ENCODE measurements around the gene LAMB1. TPM values are rescaled to one million over a fixed set of nuclear protein-coding genes. Genes with fewer than 3 reads are reported as not detected.
A peak's percentile ranks its signal among the peaks of the same experiment; 100 is the strongest.
"Not testable (repeated sequence)": the region's sequence is repeated elsewhere in the genome, so short reads cannot be mapped to it uniquely, and the experiment has no call there.

LAMB1 gene
- total RNA-seq, 2 donors from 2014 or later = 91.6 to 130 TPM

DNA sequence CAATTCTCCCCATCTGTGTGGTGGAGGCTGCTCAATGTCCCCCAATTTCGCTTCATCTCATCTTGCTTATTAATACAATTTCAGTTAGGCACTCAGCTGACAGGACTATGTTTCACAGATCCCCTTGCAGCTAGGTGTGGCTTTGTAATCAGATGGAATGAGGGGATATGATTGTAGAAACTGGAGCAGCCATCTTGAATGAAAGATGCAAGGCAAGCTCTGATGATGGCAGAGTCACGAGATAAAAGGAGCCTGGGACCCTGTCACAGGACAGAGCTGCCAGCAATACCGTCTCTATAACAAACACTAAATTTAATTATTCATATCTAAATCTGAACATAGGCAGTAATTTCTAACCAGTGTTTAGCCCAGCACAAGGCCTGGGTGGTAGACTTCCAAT is 113.0 kb downstream of the LAMB1 start:
- Histone ChIP-seq H3K27ac (peak overlapping the region in 2 of 4 donors; percentile 90 to 97), H3K27me3 (no peaks in the 10 kb centered on the region), H3K36me3 (replicated peaks in 1 of 2; ENCODE audit: insufficient read depth in 1 of 2, low read depth in 2 of 2) (no peaks in the 10 kb centered on the region), H3K9me3 (no peaks in the 10 kb centered on the region), H3K4me3 (no peak overlapping the region), H3K4me1 (peaks cover 25% of the 10 kb centered on the region)
- intact Hi-C loops (cut with DNase I) = no loop called here
- DNase-seq (no peak), ATAC-seq (no peak)
- 46 to 81% methylated on average over 3 of the region's 3 CpGs for WGBS, 2 donors
- TF ChIP-seq, protein P1, sequence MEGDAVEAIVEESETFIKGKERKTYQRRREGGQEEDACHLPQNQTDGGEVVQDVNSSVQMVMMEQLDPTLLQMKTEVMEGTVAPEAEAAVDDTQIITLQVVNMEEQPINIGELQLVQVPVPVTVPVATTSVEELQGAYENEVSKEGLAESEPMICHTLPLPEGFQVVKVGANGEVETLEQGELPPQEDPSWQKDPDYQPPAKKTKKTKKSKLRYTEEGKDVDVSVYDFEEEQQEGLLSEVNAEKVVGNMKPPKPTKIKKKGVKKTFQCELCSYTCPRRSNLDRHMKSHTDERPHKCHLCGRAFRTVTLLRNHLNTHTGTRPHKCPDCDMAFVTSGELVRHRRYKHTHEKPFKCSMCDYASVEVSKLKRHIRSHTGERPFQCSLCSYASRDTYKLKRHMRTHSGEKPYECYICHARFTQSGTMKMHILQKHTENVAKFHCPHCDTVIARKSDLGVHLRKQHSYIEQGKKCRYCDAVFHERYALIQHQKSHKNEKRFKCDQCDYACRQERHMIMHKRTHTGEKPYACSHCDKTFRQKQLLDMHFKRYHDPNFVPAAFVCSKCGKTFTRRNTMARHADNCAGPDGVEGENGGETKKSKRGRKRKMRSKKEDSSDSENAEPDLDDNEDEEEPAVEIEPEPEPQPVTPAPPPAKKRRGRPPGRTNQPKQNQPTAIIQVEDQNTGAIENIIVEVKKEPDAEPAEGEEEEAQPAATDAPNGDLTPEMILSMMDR (IDR thresholded peaks at IDR 0.05) = no peak
- no peak for TF ChIP-seq POLR2A (IDR thresholded peaks at IDR 0.05)

DNA sequence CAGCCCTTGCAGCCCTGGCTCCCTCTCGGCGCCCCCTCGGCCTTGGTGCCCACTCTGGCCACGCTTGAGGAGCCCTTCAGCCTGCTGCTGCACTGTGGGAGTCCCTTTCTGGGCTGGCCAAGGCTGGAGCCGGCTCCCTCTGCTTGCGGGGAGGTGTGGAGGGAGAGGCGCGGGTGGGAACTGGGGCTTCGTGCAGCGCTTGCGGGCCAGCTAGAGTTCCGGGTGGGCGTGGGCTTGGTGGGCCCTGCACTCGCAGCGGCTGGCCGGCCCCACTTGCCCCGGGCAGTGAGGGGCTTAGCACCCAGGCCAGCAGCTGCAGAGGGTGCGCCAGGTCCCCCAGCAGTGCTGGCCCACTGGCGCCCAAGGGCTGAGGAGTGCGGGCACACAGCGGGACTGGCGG is 115.1 kb downstream of the LAMB1 start:
- H3K4me3 ChIP-seq; H3K36me3 ChIP-seq (replicated peaks in 1 of 2; ENCODE audit: insufficient read depth in 1 of 2, low read depth in 2 of 2); ATAC-seq; H3K27ac ChIP-seq; H3K9me3 ChIP-seq; DNase-seq; H3K27me3 ChIP-seq; intact Hi-C loops (cut with DNase I): not testable (repeated sequence)
- peaks cover 16% of the 10 kb centered on the region for H3K4me1 ChIP-seq
- 89 to 90% methylated on average over 4 to 21 of the region's 22 CpGs for WGBS, 2 donors

DNA sequence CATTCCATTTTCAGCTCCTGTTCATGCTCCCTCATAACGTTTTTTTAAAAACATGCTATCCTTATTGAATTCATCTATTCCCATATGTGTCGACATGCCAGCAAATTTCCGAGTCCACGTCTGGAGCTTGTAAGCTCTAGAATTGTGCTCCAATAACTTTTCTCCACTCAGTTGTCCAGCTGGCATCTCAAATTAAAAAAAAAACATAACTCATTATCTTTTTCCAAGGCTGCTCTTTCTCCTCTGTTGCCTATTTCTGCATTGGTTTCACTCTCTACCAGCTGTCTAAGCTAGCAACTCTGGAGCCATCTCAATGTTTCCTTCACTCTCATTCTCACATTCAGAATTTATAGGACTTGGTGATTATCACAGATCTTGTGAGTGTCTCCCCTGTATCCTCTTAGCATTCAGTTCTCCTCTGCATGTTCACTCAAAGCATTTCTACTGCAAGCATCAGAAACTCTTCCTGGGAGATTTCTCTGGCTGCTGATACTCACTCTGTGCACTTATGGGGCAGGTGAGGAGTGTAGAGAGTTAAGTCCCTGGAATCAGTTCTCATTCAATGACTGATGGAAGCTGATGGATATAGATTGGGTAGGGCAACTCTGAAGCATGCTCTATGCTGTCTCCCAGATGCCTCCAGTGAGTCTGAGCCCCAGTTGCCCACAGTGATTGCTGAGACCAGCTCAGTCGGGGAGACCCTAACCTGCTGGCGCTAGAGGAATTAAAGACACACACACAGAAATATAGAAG is 118.7 kb downstream of the LAMB1 start:
- Histone ChIP-seq H3K27ac (no peak overlapping the region), H3K36me3 (replicated peaks in 1 of 2; ENCODE audit: insufficient read depth in 1 of 2, low read depth in 2 of 2) (no peaks in the 10 kb centered on the region), H3K4me3 (no peak overlapping the region), H3K9me3 (no peaks in the 10 kb centered on the region), H3K27me3 (no peaks in the 10 kb centered on the region), H3K4me1 (peaks cover 2% of the 10 kb centered on the region)
- no peak for ATAC-seq
- TF ChIP-seq, protein P1 (IDR thresholded peaks at IDR 0.05) = no peak
- intact Hi-C loops (cut with DNase I) = no loop called here
- WGBS, 2 donors = 60 to 71% methylated on average over 6 of the region's 6 CpGs
- no peak for DNase-seq

DNA sequence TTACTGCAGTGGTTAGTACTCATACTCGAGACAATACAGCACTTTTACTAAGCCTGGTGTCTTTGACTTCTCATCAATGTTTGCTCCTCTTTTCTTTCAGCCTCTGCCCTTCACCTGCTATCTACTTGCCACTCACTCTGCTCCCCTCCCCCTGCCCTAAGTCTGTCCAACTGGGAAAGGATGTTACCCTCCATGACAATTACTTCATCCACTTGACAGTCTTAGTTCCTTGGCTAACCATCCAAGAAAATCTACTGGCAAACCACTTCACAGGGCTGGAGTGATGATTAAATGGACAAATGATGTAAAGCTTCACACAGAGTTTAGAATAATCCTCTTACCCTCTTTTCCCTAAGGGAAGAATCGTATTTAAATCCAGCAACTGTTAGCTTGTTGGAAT is 120.2 kb downstream of the LAMB1 start:
- Histone ChIP-seq H3K27me3 (no peaks in the 10 kb centered on the region), H3K27ac (no peak overlapping the region), H3K4me1 (peaks cover 4% of the 10 kb centered on the region), H3K9me3 (no peaks in the 10 kb centered on the region), H3K36me3 (replicated peaks in 1 of 2; ENCODE audit: insufficient read depth in 1 of 2, low read depth in 2 of 2) (no peaks in the 10 kb centered on the region), H3K4me3 (no peak overlapping the region)
- intact Hi-C loops (cut with DNase I) = no loop called here
- no peak for DNase-seq
- TF ChIP-seq, protein P1 (IDR thresholded peaks at IDR 0.05) = no peak
- no peak for TF ChIP-seq POLR2A (IDR thresholded peaks at IDR 0.05)
- 51 to 71% methylated on average over 2 of the region's 2 CpGs for WGBS, 2 donors
- no peak for ATAC-seq

DNA sequence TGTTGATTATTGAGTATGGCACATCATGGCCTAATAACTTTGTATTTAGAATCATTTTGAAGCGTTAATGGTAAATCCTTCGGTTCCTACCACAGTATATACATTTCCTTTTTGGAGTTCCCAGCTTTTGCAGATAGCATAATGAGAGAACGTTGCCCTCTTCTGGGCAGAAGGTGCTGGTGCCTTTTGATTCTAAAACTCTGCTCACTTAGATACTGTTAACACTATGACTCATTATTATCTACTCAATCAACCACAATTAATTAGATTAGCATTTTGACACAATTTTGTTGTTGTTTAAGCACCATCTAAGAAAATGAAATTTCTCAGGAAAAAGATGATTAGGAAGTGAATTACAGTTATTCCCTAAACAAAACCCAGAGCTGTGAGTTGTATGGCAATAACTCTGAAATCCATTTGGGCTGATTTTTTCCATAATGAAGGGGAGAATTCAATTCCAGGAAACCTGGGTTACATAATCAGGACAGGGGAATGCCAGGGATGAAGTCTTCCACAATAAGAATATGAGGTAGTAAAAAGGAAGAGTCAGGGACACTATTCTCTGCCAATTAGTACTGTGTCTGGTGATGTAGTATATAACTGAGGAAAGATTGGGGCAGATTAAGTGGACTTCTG is 123.4 kb downstream of the LAMB1 start:
- intact Hi-C loops (cut with DNase I) = no loop called here
- no peaks in the 10 kb centered on the region for H3K9me3 ChIP-seq
- no peak overlapping the region for H3K4me3 ChIP-seq
- no peak overlapping the region for H3K27ac ChIP-seq
- peak; percentile 85 for ATAC-seq
- no peaks in the 10 kb centered on the region for H3K27me3 ChIP-seq
- H3K36me3 ChIP-seq (replicated peaks in 1 of 2; ENCODE audit: insufficient read depth in 1 of 2, low read depth in 2 of 2) = no peaks in the 10 kb centered on the region
- DNase-seq = peak; percentile 48 to 70 (median 59)
- TF ChIP-seq POLR2A (IDR thresholded peaks at IDR 0.05) = no peak
- TF ChIP-seq, protein P1 (IDR thresholded peaks at IDR 0.05) = peak; percentile 33 to 85 (median 79)
- 0% methylated on average over 3 of the region's 3 CpGs for WGBS, 2 donors
- H3K4me1 ChIP-seq = peaks cover 4% of the 10 kb centered on the region

Data from body of pancreas (tissue), 4 donors.